Measurements from ENCODE around the gene DDX18.
A peak's percentile ranks its signal among the peaks of the same experiment; 100 is the strongest.

The DDX18 gene

DNA sequence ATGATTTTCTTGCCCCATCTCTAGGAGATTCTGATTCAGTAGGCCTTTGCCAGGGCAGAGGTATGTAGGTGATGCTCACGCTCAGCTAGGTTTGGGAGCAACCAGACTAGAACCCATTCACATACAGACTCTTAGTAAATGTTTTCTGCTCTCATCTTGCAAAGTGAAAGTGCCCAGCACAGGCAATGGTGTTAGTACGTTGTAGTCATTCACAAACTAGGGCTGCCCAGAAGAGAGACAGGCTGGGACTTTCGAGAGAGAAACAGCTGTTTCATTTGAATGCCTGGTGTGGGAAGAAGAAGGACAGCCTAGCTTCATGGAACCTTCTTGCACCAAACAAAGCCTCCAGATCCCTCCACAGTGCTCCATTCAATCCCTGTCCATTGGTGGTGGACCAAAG, 19.4 kb downstream of the DDX18 start:
- no peak for DNase-seq (ENCODE audit: insufficient read length, low spot score)
- no peak for FAIRE-seq
- TF ChIP-seq, protein P1, sequence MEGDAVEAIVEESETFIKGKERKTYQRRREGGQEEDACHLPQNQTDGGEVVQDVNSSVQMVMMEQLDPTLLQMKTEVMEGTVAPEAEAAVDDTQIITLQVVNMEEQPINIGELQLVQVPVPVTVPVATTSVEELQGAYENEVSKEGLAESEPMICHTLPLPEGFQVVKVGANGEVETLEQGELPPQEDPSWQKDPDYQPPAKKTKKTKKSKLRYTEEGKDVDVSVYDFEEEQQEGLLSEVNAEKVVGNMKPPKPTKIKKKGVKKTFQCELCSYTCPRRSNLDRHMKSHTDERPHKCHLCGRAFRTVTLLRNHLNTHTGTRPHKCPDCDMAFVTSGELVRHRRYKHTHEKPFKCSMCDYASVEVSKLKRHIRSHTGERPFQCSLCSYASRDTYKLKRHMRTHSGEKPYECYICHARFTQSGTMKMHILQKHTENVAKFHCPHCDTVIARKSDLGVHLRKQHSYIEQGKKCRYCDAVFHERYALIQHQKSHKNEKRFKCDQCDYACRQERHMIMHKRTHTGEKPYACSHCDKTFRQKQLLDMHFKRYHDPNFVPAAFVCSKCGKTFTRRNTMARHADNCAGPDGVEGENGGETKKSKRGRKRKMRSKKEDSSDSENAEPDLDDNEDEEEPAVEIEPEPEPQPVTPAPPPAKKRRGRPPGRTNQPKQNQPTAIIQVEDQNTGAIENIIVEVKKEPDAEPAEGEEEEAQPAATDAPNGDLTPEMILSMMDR (IDR thresholded peaks at IDR 0.05; ENCODE audit: insufficient read depth, missing control alignments): no peak

DNA sequence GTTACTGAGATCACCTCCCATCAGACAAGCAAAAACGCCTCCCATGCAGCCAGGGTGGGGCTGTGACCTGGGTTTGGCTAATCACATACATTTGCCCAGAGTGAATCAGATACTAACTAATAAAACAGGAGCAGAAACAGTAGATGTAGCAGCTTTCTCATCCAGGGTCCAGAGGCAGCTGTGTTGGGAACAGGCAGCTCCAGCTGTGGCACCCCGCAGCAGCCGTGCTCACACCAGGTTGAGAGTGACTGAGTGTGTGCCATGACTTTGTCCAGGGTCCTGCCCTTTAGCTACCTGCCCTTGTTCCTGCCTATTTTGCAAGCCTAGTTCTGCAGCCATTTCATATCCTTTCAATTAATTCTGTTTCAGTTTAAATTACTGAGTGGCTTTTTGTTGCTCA, 20.5 kb downstream of the DDX18 start:
- no peak for FAIRE-seq
- TF ChIP-seq, protein P1 (IDR thresholded peaks at IDR 0.05; ENCODE audit: insufficient read depth, missing control alignments): no peak
- no peak for DNase-seq (ENCODE audit: insufficient read length, low spot score)

DNA sequence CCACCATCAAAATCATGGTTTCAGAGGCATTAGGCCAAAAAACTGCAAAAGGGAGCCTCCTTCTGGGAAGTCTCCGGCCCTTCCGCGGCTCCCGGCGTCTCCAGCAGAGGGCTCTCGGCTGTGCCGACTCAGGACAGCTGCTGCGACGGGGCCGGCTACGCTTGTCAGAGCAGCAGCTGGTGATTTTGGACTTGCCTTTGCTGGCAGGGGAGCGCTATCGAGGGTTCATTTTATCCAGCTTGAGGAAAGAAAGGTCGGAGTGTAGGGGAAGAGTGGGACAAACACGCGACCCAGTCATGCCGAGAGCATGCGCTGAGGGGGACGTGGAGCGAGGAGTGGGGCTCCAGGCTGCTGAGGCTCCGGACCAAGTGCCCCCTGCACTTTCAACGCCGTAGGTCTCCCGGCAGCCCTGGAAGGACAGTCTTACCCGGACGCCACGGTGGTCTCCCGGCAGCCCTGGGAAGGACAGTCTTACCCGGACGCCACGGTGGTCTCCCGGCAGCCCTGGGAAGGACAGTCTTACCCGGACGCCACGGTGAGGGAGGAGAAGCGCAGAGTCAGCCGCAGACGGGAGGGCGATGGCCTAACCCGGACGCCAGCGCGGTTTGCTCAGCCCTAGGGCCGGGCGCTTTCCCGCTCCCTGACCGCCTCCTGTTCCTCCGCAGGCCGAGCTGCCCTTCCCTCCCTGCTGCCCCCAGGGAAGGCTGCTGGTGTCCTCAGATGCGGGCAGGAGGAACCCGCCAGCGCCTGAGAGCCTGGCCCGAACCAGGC, 21.7 kb downstream of the DDX18 start:
- DNase-seq (ENCODE audit: insufficient read length, low spot score) (no peak), FAIRE-seq (no peak)
- TF ChIP-seq, protein P1 (IDR thresholded peaks at IDR 0.05; ENCODE audit: insufficient read depth, missing control alignments): peak; percentile 61

DNA sequence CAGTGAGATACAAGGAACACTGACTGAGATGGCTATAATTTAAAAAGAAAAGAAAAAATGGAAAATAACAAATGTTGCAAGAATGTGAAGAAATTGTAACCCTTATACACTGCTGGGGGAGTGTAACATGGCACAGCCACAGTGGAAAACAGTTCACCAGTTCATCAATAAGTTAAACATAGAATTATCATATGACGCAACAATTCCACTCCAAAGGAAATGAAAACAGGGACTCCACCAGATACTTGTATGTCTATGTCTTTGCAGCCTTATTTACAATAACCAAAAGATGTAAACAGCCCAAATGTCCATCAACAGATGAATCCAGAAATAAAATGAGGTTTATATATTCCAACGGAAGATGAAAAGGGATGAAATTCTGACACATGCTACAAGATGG, 30.8 kb downstream of the DDX18 start:
- FAIRE-seq: no peak
- TF ChIP-seq, protein P1 (IDR thresholded peaks at IDR 0.05; ENCODE audit: insufficient read depth, missing control alignments): no peak

DNA sequence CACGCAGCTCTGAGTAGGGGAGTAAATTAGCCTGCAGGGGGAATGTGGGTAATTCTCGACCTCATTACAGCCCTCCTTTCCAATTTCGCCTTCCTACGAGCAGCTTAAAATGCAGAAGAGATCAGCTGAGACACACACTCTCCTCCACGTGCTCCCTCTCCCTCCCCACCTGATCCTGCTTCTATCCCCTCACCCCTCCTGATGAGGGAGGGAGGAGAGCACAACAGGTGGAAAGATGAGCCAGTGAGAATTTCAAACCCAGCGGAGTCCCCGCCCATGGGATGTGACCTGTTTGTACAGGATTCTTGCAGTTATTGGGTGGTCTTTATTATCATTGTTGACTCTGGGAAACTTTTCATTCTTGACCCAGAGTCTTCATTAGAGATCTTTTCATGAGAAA, 35.5 kb downstream of the DDX18 start:
- FAIRE-seq (no peak), DNase-seq (ENCODE audit: insufficient read length, low spot score) (no peak)
- TF ChIP-seq, protein P1 (IDR thresholded peaks at IDR 0.05; ENCODE audit: insufficient read depth, missing control alignments): no peak

More for the DNA sequence above, 30.8 kb downstream of the DDX18 start:
- DNase-seq (ENCODE audit: insufficient read length, low spot score): no peak

DNA sequence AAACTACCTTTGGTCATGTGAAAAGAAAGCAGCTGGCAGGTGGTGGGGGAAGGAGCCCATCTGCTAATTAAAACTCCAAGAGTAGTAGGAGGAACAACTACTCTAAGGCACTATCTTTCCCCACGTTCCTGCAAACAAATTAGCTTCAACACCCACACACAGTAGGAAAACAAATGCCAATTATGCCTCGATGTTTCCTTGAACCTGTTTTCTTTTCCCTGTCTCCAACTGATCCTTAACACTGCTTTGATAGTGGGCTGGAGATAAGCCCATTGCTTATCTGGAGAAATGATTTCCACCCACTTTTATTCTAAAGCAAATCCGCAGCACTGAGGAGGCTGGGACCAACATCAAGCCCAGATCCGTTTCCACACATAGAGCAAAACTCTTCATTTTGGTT, 36.0 kb downstream of the DDX18 start:
- TF ChIP-seq, protein P1 (IDR thresholded peaks at IDR 0.05; ENCODE audit: insufficient read depth, missing control alignments): no peak
- no peak for FAIRE-seq
- no peak for DNase-seq (ENCODE audit: insufficient read length, low spot score)

DNA sequence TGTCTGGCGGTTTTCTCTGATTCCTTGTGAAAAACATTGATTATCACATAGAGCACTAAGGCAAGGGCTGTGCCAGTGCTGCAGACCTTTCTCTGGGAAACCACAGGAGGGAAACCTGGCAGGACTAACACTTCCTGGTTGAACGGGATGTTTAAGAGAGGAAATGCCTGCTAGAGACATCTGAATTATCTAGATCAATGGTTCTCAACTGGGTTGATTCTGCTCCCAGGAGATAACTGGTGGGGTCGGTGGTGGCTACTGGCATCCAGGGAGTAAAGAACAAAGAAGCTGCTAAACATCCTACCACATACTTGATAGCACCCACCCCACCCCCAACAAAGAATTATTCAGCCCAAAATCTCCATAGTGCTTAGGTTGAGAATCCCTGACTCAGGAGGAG, 37.5 kb downstream of the DDX18 start:
- TF ChIP-seq, protein P1 (IDR thresholded peaks at IDR 0.05; ENCODE audit: insufficient read depth, missing control alignments): no peak
- no peak for FAIRE-seq
- no peak for DNase-seq (ENCODE audit: insufficient read length, low spot score)
